Spleen (tissue), 11 donors: ENCODE measurements around the gene HLA-DMA. TPM values are rescaled to one million over a fixed set of nuclear protein-coding genes. Genes with fewer than 3 reads are reported as not detected.

ENCODE experiments used
- DNase-seq: peaks from one replicate; pipeline ENCODE4 v3.0.0-alpha.2; 2020
- H3K27ac ChIP-seq, 8 donors: fragments of 200-600 bp; sonication (generic) in 7 of 8; 1 replicate in 4 of 8; 2 replicates in 4 of 8; pipeline versions ENCODE4 v1.5.0 to v1.8.0; 2016 to 2021; ENCODE audit warnings: inconsistent platforms in 4 of 8, mild to moderate bottlenecking in 4 of 8, moderate library complexity in 1 of 8
- H3K27me3 ChIP-seq, 7 donors: fragments of 200-600 bp; sonication (generic) in 6 of 7; replicated peaks in 1 of 7; 1 replicate in 4 of 7; 2 replicates in 3 of 7; pipeline versions ENCODE4 v1.5.0 to v1.8.0; 2016 to 2021; ENCODE audit warnings: inconsistent platforms in 3 of 7, mild to moderate bottlenecking in 1 of 7
- H3K36me3 ChIP-seq, 6 donors: fragments of 200-600 bp; sonication (generic) in 5 of 6; 1 replicate in 4 of 6; 2 replicates in 2 of 6; pipeline versions ENCODE4 v1.5.0 to v1.8.0; 2016 to 2021; ENCODE audit warnings: inconsistent platforms in 2 of 6
- H3K4me1 ChIP-seq, 6 donors: fragments of 200-600 bp; sonication (generic) in 5 of 6; 1 replicate in 3 of 6; 2 replicates in 3 of 6; pipeline versions ENCODE4 v1.5.0 to v1.8.0; 2016 to 2021; ENCODE audit warnings: inconsistent platforms in 3 of 6
- H3K4me3 ChIP-seq, 8 donors: fragments of 200-600 bp; sonication (generic) in 7 of 8; 1 replicate in 4 of 8; 2 replicates in 4 of 8; pipeline versions ENCODE4 v1.5.0 to v1.8.0; 2016 to 2021; ENCODE audit warnings: inconsistent platforms in 4 of 8, mild to moderate bottlenecking in 4 of 8, moderate library complexity in 2 of 8
- H3K9me3 ChIP-seq, 8 donors: fragments of 200-600 bp; sonication (generic) in 7 of 8; 1 replicate in 4 of 8; 2 replicates in 4 of 8; pipeline versions ENCODE4 v1.5.0 to v1.8.0; 2016 to 2021; ENCODE audit warnings: inconsistent platforms in 4 of 8
- POLR2A ChIP-seq, 3 donors: fragments of 450-650 bp; IDR thresholded peaks; one replicate each; pipeline ENCODE4 v1.5.1; 2017; ENCODE audit warnings: antibody characterized with exemption in 3 of 3, mild to moderate bottlenecking in 1 of 3
- POLR2AphosphoS5 ChIP-seq, 3 donors: sonication (generic); formaldehyde crosslinking; IDR thresholded peaks; one replicate each; pipeline ENCODE4 v1.5.1; 2017; ENCODE audit warnings: antibody characterized with exemption in 3 of 3
- WGBS, 5 donors: extraction: QIAGEN DNeasy Blood & Tissue Kit in 3 of 5; methylation state at CpG; one replicate each; pipeline versions ENCODE4 v1.1.5 to v1.1.7; 2013 to 2018; 5-methylcytosine and 5-hydroxymethylcytosine counted together
- intact Hi-C: fragments of 100-400 bp; cut with DNase I; formaldehyde crosslinking; loops from one replicate; pipeline ENCODE4 v1.15.0; 2023; ENCODE audit warnings: low total_unique reads
- polyA plus RNA-seq, 3 donors: library from polyadenylated mRNA; stranded (reverse); fragments of 200-250 nt; gene quantifications; one replicate each; pipeline ENCODE4 v1.2.1, GENCODE V29; 2013
- total RNA-seq, 7 donors: library from RNA; depleted of rRNA in 3 of 7; stranded (reverse); fragments of >200 nt in 3 of 7; fragmentation: NEBNext Ultra II Directional in 4 of 7; extraction: Animal tissue kit (Norgen Biotek cat#: 25700) in 4 of 7; gene quantifications; one replicate each; pipeline versions ENCODE4 v1.1.0 to v1.2.1, GENCODE V29; 2016 to 2021
- TF ChIP-seq, protein P1 (sequence below), 11 experiments: fragments of 200-600 bp in 7 of 11; fragments of 450-650 bp in 4 of 11; sonication (generic) in 4 of 11; IDR thresholded peaks in 8 of 11; conservative IDR thresholded peaks in 3 of 11; 1 replicate in 7 of 11; 2 replicates in 4 of 11; pipeline versions ENCODE4 v1.4.0 to v1.8.0; 2016 to 2021; ENCODE audit warnings: antibody characterized with exemption in 11 of 11, inconsistent platforms in 4 of 11, mild to moderate bottlenecking in 1 of 11
- donor health status: healthy with polysubstance abuse.
- donor health status: DM: no; HTN: no; CAD: no; lungs with moderate emphysema.
- donor health status: DM: no; HTN: no; CAD: no.
- donor health status: Bipolar disorder and iron deficiency.
- donor health status: healthy.
- donor health status: DM: no; HTN: no; CAD: no.
- donor health status: DM: yes; HTN: yes; CAD: no.

The HLA-DMA gene
- total and polyA plus RNA-seq, 10 donors = 141 to 423 (median 195) TPM

DNA sequence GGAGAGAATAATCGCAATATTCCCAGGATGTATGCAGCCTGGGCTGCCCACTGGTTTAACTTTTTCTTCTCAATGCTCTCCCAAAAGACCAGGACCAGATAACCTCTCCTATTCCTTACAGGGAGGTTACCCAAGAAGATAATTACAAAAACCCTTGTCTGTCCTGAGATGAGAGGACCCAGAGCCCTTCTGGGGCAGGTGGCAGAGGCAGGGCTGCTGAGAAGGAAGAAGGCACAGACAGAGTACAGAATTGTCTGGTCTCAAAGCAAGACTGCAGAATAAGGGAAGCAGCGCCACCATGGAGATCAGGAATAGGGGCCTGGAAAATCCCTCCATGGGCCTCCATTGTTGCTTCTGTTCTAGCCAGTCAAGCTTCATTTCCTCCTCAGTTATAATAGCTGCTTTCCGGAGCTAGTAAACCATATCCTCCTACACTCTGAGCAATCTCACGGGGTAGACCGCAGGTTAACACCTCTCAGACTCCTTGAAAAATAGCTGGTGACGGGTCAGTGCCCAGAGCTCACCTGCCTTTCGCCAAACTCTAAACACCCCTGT lies 11.6 kb downstream of the HLA-DMA start:
- 13 to 28% (median 18%) methylated on average over 7 of the region's 7 CpGs for WGBS, 5 donors
- H3K27ac ChIP-seq = peak overlapping the region; percentile 79 to 96 (median 92)
- intact Hi-C loops = loop anchor here (10.0 kb wide), 1 partner anchor 46 kb away; no protein-coding TSS in a partner anchor

DNA sequence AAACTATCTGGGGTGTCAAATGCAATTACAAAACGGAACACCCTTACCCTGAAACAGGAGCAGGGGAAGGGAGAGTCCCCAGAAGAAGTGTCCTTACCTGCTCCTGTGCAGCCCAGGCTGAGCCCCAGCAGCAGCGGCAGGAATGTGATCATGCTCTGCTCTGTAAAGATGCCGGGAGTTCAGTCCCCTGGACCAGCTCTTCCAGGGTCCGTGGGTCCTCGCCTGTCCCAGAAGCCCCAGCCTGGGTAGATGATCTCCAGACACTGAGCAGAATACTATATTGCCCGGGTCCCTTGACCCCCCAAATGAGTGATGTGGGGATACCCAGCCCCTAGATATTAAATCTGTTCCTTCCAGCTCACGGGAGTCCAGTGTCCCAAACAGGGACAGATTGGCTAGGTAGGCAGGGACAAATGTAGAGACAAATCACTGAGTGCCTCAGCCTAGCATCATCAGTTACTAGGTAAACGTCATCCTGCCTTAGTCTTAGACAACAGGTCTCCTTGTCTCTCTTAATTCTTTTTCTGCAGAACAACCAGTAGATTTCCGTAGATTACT lies 12.2 kb downstream of the HLA-DMA start, which contains the start of gene HLA-DMB:
TSS of gene HLA-DMB (minus strand) at position 373 of the 558 bp plus-strand sequence. CDS start at position 152, 221 bp downstream.
- TF ChIP-seq POLR2AphosphoS5 (IDR thresholded peaks at IDR 0.05) (peak; percentile 64 to 96 (median 81)), POLR2A (IDR thresholded peaks at IDR 0.05) (peak in 1 of 3 donors; percentile 86)
- TF ChIP-seq, protein P1, sequence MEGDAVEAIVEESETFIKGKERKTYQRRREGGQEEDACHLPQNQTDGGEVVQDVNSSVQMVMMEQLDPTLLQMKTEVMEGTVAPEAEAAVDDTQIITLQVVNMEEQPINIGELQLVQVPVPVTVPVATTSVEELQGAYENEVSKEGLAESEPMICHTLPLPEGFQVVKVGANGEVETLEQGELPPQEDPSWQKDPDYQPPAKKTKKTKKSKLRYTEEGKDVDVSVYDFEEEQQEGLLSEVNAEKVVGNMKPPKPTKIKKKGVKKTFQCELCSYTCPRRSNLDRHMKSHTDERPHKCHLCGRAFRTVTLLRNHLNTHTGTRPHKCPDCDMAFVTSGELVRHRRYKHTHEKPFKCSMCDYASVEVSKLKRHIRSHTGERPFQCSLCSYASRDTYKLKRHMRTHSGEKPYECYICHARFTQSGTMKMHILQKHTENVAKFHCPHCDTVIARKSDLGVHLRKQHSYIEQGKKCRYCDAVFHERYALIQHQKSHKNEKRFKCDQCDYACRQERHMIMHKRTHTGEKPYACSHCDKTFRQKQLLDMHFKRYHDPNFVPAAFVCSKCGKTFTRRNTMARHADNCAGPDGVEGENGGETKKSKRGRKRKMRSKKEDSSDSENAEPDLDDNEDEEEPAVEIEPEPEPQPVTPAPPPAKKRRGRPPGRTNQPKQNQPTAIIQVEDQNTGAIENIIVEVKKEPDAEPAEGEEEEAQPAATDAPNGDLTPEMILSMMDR (IDR thresholded peaks at IDR 0.05 in 8 of 11, conservative IDR thresholded peaks at IDR 0.05 in 3 of 11) = no peak
- 2 to 5% (median 3%) methylated on average over 7 to 9 of the region's 9 CpGs for WGBS, 5 donors

More for the DNA sequence above, 11.6 kb downstream of the HLA-DMA start:
- Histone ChIP-seq H3K27me3 (no peaks in the 10 kb centered on the region), H3K9me3 (no peaks in the 10 kb centered on the region), H3K4me3 (peak overlapping the region in 7 of 8 donors; percentile 57 to 81 (median 65)), H3K4me1 (peaks cover 43 to 100% (median 93%) of the 10 kb centered on the region in 6 donors), H3K36me3 (peaks cover 0 to 26% (median 13%) of the 10 kb centered on the region in 6 donors)
- TF ChIP-seq POLR2A (IDR thresholded peaks at IDR 0.05) (no peak), POLR2AphosphoS5 (IDR thresholded peaks at IDR 0.05) (peak in 1 of 3 donors; percentile 66)
- TF ChIP-seq, protein P1 (IDR thresholded peaks at IDR 0.05 in 8 of 11, conservative IDR thresholded peaks at IDR 0.05 in 3 of 11) = no peak
- DNase-seq = no peak

DNA sequence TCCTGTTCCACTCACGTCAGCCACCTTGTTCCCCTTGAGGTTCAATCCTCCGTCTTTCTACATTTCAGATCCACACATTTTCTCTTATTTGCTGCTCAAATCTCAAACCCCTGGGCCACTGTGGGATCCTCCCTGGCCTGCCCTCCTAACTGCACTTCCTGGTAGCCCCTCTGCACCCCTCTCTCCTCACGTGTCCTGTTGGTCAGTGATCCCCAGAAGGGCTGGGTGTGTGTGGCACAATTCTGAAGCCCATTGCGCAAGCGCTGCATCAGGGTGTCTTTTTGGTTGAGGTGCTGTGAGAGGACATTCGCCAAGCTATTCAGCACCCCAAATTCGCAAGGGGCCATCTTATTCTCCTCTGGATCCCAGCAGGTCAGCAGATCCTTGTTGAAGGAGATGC lies 14.4 kb downstream of the HLA-DMA start:
- TF ChIP-seq POLR2A (IDR thresholded peaks at IDR 0.05) (no peak), POLR2AphosphoS5 (IDR thresholded peaks at IDR 0.05) (no peak)
- TF ChIP-seq, protein P1 (IDR thresholded peaks at IDR 0.05 in 8 of 11, conservative IDR thresholded peaks at IDR 0.05 in 3 of 11) = no peak
- Histone ChIP-seq H3K36me3 (peaks cover 0 to 49% (median 20%) of the 10 kb centered on the region in 6 donors), H3K27ac (peak overlapping the region in 5 of 8 donors; percentile 15 to 96 (median 93)), H3K27me3 (no peaks in the 10 kb centered on the region), H3K9me3 (no peaks in the 10 kb centered on the region), H3K4me1 (peaks cover 28 to 98% (median 86%) of the 10 kb centered on the region in 6 donors), H3K4me3 (peak overlapping the region in 6 of 8 donors; percentile 57 to 81 (median 66))
- no peak for DNase-seq
- 76 to 86% (median 82%) methylated on average over 7 of the region's 7 CpGs for WGBS, 5 donors
- intact Hi-C loops = no loop called here

More for the DNA sequence above, 12.2 kb downstream of the HLA-DMA start, which contains the start of gene HLA-DMB:
- H3K36me3 ChIP-seq = peaks cover 0 to 32% (median 13%) of the 10 kb centered on the region in 6 donors
- H3K27me3 ChIP-seq = no peaks in the 10 kb centered on the region
- DNase-seq = no peak
- intact Hi-C loops = loop anchor here (10.0 kb wide), 1 partner anchor 46 kb away; no protein-coding TSS in a partner anchor
- H3K4me1 ChIP-seq = peaks cover 43 to 100% (median 96%) of the 10 kb centered on the region in 6 donors
- H3K27ac ChIP-seq = peak within 1 kb of the TSS; percentile 79 to 96 (median 92)
- peak within 1 kb of the TSS; percentile 39 to 81 (median 64) for H3K4me3 ChIP-seq
- no peaks in the 10 kb centered on the region for H3K9me3 ChIP-seq

DNA sequence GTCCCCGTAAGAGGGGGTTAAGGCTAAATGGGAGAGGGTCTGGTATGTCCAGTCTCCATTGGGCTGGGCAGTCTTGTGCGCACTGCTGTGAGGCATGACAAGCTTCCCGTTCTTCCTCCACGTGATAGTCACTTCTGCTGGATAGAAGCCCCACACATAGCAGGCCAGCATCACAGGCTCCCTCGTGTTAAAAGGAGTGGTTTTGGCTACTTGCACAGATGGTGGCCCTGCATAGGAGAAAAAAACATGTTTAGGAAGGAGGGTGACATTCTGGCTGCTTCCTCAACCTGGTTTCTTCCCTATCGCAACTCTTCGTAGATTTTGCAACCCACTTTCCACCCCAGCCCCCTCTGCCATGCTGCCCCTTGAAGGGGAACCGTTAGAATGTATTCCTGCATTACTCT lies 15.7 kb downstream of the HLA-DMA start:
- Histone ChIP-seq H3K4me3 (peak overlapping the region in 1 of 8 donors; percentile 81), H3K27ac (peak overlapping the region; percentile 20 to 96 (median 76)), H3K9me3 (no peaks in the 10 kb centered on the region), H3K27me3 (no peaks in the 10 kb centered on the region), H3K4me1 (peaks cover 21 to 98% (median 84%) of the 10 kb centered on the region in 6 donors), H3K36me3 (peaks cover 0 to 49% (median 20%) of the 10 kb centered on the region in 6 donors)
- TF ChIP-seq, protein P1 (IDR thresholded peaks at IDR 0.05 in 8 of 11, conservative IDR thresholded peaks at IDR 0.05 in 3 of 11) = no peak
- TF ChIP-seq POLR2A (IDR thresholded peaks at IDR 0.05) (no peak), POLR2AphosphoS5 (IDR thresholded peaks at IDR 0.05) (peak in 2 of 3 donors; percentile 42 to 46)
- DNase-seq = no peak
- 57 to 74% (median 62%) methylated on average over 8 of the region's 8 CpGs for WGBS, 5 donors
- intact Hi-C loops = no loop called here
